GM19452 (cell line): ENCODE measurements around the gene VDAC1.

Source experiments
- ATAC-seq: cut with Tn5 transposase; IDR thresholded peaks from one replicate; pipeline ENCODE4 v1.9.1; 2021; ENCODE audit not compliant: unreplicated experiment

VDAC1 gene

GRCh38 chr5:134025786-134026185 lies 21.0 kb upstream of the VDAC1 start:
- no peak for ATAC-seq

GRCh38 chr5:134024811-134025210 lies 20.0 kb upstream of the VDAC1 start:
- ATAC-seq = no peak

GRCh38 chr5:134022333-134022732 lies 17.6 kb upstream of the VDAC1 start:
- ATAC-seq = no peak

GRCh38 chr5:134020188-134020587 lies 15.4 kb upstream of the VDAC1 start:
- ATAC-seq = no peak

- ATAC-seq = no peak
These were observed 14.9 kb upstream of the VDAC1 start for GRCh38 chr5:134019636-134020035.

- ATAC-seq = no peak
These were observed 14.2 kb upstream of the VDAC1 start for GRCh38 chr5:134018986-134019316.

- no peak for ATAC-seq
These were observed 13.6 kb upstream of the VDAC1 start for GRCh38 chr5:134018154-134018985.

GRCh38 chr5:134008266-134008749 lies 3.5 kb upstream of the VDAC1 start:
- no peak for ATAC-seq

GRCh38 chr5:134007581-134008265 lies 2.9 kb upstream of the VDAC1 start:
- ATAC-seq = no peak

- ATAC-seq = no peak
These were observed 1.3 kb upstream of the VDAC1 start for GRCh38 chr5:134006115-134006514.

- peak; percentile 5 for ATAC-seq
These were observed 764 bp upstream of the VDAC1 start for GRCh38 chr5:134005417-134006061.

GRCh38 chr5:134003817-134004625 lies 754 bp downstream of the VDAC1 start:
- peak; percentile 33 for ATAC-seq

- no peak for ATAC-seq
These were observed 1.5 kb downstream of the VDAC1 start for GRCh38 chr5:134003064-134003816.

- no peak for ATAC-seq
These were observed 2.6 kb downstream of the VDAC1 start for GRCh38 chr5:134001938-134002731.

- no peak for ATAC-seq
These were observed 3.9 kb downstream of the VDAC1 start for GRCh38 chr5:134000696-134001453.

GRCh38 chr5:134000091-134000511 lies 4.7 kb downstream of the VDAC1 start:
- no peak for ATAC-seq

- no peak for ATAC-seq
These were observed 6.0 kb downstream of the VDAC1 start for GRCh38 chr5:133998807-133999206.

GRCh38 chr5:133998042-133998441 lies 6.7 kb downstream of the VDAC1 start:
- no peak for ATAC-seq
